Testis (tissue), 2 donors: Measurements from ENCODE around the gene TTF2.
A peak's percentile ranks its signal among the peaks of the same experiment; 100 is the strongest.

Source experiments
- POLR2A ChIP-seq: fragments of 450-650 bp; IDR thresholded peaks from one replicate; pipeline ENCODE4 v1.6.1; 2017; ENCODE audit warnings: antibody characterized with exemption, mild to moderate bottlenecking, moderate library complexity
- TF ChIP-seq, protein P1 (sequence below), 3 experiments: fragments of 450-650 bp in 2 of 3; fragments of 200-600 bp in 1 of 3; sonication (generic) in 1 of 3; IDR thresholded peaks; one replicate each; pipeline ENCODE4 v1.5.1; 2016 to 2019; ENCODE audit warnings: antibody characterized with exemption in 3 of 3, mild to moderate bottlenecking in 2 of 3, moderate library complexity in 1 of 3

DNA sequence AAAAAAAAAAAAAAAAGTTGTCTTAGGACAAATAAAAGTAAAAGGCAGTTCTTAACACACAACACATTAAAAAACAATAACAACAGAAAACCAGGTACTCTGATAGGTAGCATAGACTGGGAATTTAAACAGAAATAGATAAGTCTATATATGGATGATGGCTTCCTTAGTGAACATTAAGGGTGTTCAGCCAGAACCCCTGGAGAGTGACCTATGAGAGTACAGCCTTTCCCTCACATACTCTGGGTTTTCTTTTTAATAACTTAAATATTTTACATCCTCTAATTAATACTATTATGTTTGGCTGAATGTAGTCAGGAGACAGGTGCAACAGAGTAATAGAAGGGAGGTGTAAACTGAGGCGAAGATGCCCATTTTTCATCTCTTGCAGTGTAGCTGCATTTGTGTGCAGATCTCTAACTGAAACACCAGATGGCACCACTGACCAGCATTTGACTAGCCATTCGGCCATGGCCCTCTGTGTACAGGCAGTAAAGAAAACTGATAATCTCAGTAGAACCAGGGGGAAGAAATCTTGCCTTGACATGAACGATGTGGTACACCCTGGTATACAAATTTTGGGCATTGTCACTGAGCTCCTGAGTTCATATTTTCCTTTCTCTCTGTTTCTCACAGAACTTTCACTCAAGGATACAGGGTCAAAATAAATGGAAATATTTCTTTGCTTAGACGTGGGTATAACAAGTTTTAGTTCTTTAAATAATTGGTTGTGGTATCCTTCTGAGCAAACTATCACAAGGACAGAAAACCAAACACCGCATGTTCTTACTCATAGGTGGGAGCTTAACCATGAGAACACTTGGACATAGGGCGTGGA lies 7.6 kb downstream of the TTF2 start:
- TF ChIP-seq, protein P1, sequence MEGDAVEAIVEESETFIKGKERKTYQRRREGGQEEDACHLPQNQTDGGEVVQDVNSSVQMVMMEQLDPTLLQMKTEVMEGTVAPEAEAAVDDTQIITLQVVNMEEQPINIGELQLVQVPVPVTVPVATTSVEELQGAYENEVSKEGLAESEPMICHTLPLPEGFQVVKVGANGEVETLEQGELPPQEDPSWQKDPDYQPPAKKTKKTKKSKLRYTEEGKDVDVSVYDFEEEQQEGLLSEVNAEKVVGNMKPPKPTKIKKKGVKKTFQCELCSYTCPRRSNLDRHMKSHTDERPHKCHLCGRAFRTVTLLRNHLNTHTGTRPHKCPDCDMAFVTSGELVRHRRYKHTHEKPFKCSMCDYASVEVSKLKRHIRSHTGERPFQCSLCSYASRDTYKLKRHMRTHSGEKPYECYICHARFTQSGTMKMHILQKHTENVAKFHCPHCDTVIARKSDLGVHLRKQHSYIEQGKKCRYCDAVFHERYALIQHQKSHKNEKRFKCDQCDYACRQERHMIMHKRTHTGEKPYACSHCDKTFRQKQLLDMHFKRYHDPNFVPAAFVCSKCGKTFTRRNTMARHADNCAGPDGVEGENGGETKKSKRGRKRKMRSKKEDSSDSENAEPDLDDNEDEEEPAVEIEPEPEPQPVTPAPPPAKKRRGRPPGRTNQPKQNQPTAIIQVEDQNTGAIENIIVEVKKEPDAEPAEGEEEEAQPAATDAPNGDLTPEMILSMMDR (IDR thresholded peaks at IDR 0.05): peak; percentile 52 to 71 (median 71)
- TF ChIP-seq POLR2A: no peak
